OCI-LY1 (cell line): Measurements from ENCODE around the gene ITGB4.

Source experiments
- H2AFZ ChIP-seq: fragments of 200-600 bp; sonication (generic), shearing (Covaris generic); 2 replicates; pipeline ENCODE4 v1.6.0; 2014; ENCODE audit warnings: antibody characterized with exemption, mild to moderate bottlenecking, low read length
- H3F3A ChIP-seq: fragments of 200-600 bp; sonication (generic), shearing (Covaris generic); 2 replicates; pipeline ENCODE4 v1.6.0; 2014; ENCODE audit warnings: mild to moderate bottlenecking, antibody characterized with exemption, low read length, moderate library complexity; ENCODE audit not compliant: insufficient read depth
- H3K27ac ChIP-seq: fragments of 200-600 bp; sonication (generic); 2 replicates; pipeline ENCODE4 v1.5.1; 2014; ENCODE audit warnings: low read length, mixed run types, mild to moderate bottlenecking, low read depth; ENCODE audit not compliant: poor library complexity, severe bottlenecking
- H3K27me3 ChIP-seq: fragments of 200-600 bp; sonication (generic); 2 replicates; pipeline ENCODE4 v1.6.0; 2014; ENCODE audit warnings: antibody characterized with exemption, mild to moderate bottlenecking, low read length, moderate library complexity; ENCODE audit not compliant: insufficient read depth
- H3K36me3 ChIP-seq: fragments of 200-600 bp; sonication (generic); 2 replicates; pipeline ENCODE4 v1.6.1; 2014; ENCODE audit warnings: mild to moderate bottlenecking, antibody characterized with exemption, low read length, moderate library complexity, mixed read lengths; ENCODE audit not compliant: insufficient read depth
- H3K4me1 ChIP-seq: fragments of 200-600 bp; sonication (generic); 2 replicates; pipeline ENCODE4 v1.5.1; 2014; ENCODE audit warnings: mild to moderate bottlenecking, low read length, moderate library complexity; ENCODE audit not compliant: insufficient read depth, severe bottlenecking
- H3K4me2 ChIP-seq: fragments of 200-600 bp; sonication (generic), shearing (Covaris generic); 2 replicates; pipeline ENCODE4 v1.6.1; 2014; ENCODE audit warnings: low read length
- H3K4me3 ChIP-seq: fragments of 200-600 bp; sonication (generic); 2 replicates; pipeline ENCODE4 v1.5.1; 2014; ENCODE audit warnings: low read length, low read depth, mild to moderate bottlenecking, mixed read lengths; ENCODE audit not compliant: poor library complexity, severe bottlenecking
- H3K79me2 ChIP-seq: fragments of 200-600 bp; shearing (Covaris generic); 2 replicates; pipeline ENCODE4 v1.6.1; 2016; ENCODE audit warnings: mixed run types, low read length, mixed read lengths; ENCODE audit not compliant: insufficient read depth
- H3K9ac ChIP-seq: fragments of 200-600 bp; sonication (generic), shearing (Covaris generic); 2 replicates; pipeline ENCODE4 v1.6.1; 2014; ENCODE audit warnings: mild to moderate bottlenecking, low read length, mixed read lengths
- H3K9me2 ChIP-seq: fragments of 200-600 bp; sonication (generic), shearing (Covaris generic); 2 replicates; pipeline ENCODE4 v1.6.1; 2014; ENCODE audit warnings: low read depth, mild to moderate bottlenecking, low read length, mixed read lengths
- H3K9me3 ChIP-seq: fragments of 200-600 bp; shearing (Covaris generic); 2 replicates; pipeline ENCODE4 v1.6.1; 2014; ENCODE audit warnings: low read length, mixed read lengths
- H4K20me1 ChIP-seq: fragments of 200-600 bp; sonication (generic), shearing (Covaris generic); 2 replicates; pipeline ENCODE4 v1.6.0; 2016; ENCODE audit warnings: mild to moderate bottlenecking, low read length; ENCODE audit not compliant: insufficient read depth
- CTCF ChIP-seq: fragments of 200-600 bp; sonication (generic), shearing (Covaris generic); IDR thresholded peaks from 2 replicates; pipeline ENCODE4 v1.5.1; 2017; ENCODE audit warnings: mild to moderate bottlenecking, antibody characterized with exemption, low read length, moderate library complexity, mixed read lengths
- EZH2 ChIP-seq: fragments of 200-600 bp; sonication (generic), shearing (Covaris generic); IDR thresholded peaks from 2 replicates; pipeline ENCODE4 v1.8.0; 2017; ENCODE audit warnings: borderline replicate concordance, mixed run types, mild to moderate bottlenecking, antibody characterized with exemption, low read length, moderate library complexity, mixed read lengths

ITGB4 gene

GRCh38 chr17:75695141-75695829 lies 26.0 kb upstream of the ITGB4 start:
- no peak overlapping the region for H3K4me2 ChIP-seq
- H3K27me3 ChIP-seq, result no peaks in the 10 kb centered on the region
- H3K9me2 ChIP-seq, result no peaks in the 10 kb centered on the region
- TF ChIP-seq CTCF (no peak), EZH2 (no peak)
- no peak overlapping the region for H3K4me3 ChIP-seq
- no peak overlapping the region for H2AFZ ChIP-seq
- no peak overlapping the region for H3K27ac ChIP-seq
- H3K36me3 ChIP-seq, result peaks cover 95% of the 10 kb centered on the region
- H4K20me1 ChIP-seq, result no peaks in the 10 kb centered on the region
- H3K9me3 ChIP-seq, result no peaks in the 10 kb centered on the region
- H3K4me1 ChIP-seq, result peaks cover under 1% of the 10 kb centered on the region
- H3F3A ChIP-seq, result no peaks in the 10 kb centered on the region
- H3K79me2 ChIP-seq, result no peaks in the 10 kb centered on the region
- no peak overlapping the region for H3K9ac ChIP-seq

DNA sequence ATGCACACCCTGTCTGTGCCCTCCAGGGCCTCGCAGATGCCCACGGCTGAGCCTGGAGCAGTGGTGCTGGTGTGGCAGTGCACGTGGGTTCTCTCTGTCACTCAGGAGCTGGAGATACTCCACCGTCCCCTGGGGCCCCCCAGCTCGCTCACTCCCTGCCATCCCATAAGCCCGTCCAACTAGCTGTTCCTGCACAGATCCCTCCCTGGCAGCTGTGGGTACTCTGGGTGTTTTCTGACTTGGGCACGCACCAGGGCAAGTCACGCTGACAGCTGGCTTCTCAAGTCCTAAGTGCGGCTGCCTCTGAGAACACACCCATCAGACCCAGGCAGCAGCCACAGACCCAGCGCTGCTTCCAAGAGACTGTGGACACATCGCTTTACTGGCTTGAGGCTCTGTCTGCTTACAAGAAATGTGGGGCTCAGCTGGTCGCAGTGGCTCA lies 25.4 kb upstream of the ITGB4 start:
- no peak overlapping the region for H3K9ac ChIP-seq
- no peak overlapping the region for H3K4me2 ChIP-seq
- no peaks in the 10 kb centered on the region for H3K79me2 ChIP-seq
- no peaks in the 10 kb centered on the region for H3F3A ChIP-seq
- H2AFZ ChIP-seq, result no peak overlapping the region
- H4K20me1 ChIP-seq, result no peaks in the 10 kb centered on the region
- no peaks in the 10 kb centered on the region for H3K9me2 ChIP-seq
- no peaks in the 10 kb centered on the region for H3K9me3 ChIP-seq
- H3K4me1 ChIP-seq, result no peaks in the 10 kb centered on the region
- H3K27me3 ChIP-seq, result no peaks in the 10 kb centered on the region
- TF ChIP-seq EZH2 (no peak), CTCF (no peak)
- H3K4me3 ChIP-seq, result no peak overlapping the region
- H3K36me3 ChIP-seq, result peaks cover 95% of the 10 kb centered on the region
- no peak overlapping the region for H3K27ac ChIP-seq

DNA sequence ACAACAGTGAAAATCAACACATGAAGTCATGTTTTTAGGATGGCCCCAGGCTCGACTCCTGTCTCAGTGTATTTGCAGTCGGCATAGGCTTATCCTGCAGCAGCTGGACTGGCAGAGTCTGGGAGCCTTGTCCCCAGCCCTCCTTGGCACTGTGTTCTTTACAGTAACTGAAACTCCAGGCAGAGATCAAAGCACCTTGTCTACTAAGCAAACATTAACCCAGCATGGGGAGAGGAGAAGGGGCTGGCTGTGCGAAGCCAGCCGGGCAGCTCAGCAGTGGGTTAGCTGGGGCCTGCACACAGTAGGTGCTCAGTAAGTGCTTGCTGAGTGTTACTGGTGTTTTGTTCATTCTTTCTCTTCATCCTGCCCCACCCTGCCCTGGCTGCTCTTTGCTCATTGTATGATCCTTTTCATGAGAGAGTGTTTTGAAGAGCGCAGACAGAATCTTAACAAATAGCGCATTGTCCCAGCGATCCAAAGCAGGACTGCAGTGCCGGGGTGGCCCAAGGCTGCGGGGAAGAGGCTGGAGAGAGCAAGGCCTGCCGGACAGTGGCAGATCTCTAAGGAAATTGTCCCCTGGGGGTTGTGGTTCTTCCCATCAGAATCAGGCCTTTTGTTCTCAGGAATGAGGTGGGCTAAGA lies 23.5 kb upstream of the ITGB4 start:
- H3K27ac ChIP-seq, result no peak overlapping the region
- H3K9me2 ChIP-seq, result no peaks in the 10 kb centered on the region
- H3K4me3 ChIP-seq, result no peak overlapping the region
- no peaks in the 10 kb centered on the region for H3K9me3 ChIP-seq
- no peak for TF ChIP-seq CTCF
- no peak for TF ChIP-seq EZH2
- no peak overlapping the region for H2AFZ ChIP-seq
- H3K79me2 ChIP-seq, result no peaks in the 10 kb centered on the region
- no peaks in the 10 kb centered on the region for H4K20me1 ChIP-seq
- no peaks in the 10 kb centered on the region for H3K27me3 ChIP-seq
- no peak overlapping the region for H3K4me2 ChIP-seq
- no peaks in the 10 kb centered on the region for H3F3A ChIP-seq
- no peak overlapping the region for H3K9ac ChIP-seq
- H3K4me1 ChIP-seq, result no peaks in the 10 kb centered on the region
- H3K36me3 ChIP-seq, result peaks cover 96% of the 10 kb centered on the region
